Islet precursor cell (in vitro differentiated cells): Measurements from ENCODE around the gene IRF6.

Source experiments
- DNase-seq: peaks from one replicate; pipeline ENCODE4 v3.0.0-alpha.2; 2018

IRF6 gene

GRCh38 chr1:209805875-209806760, at the start of gene IRF6:
Gene IRF6, minus strand, starts transcription at chr1:209806142. Its CDS starts 4,729 bp downstream, at chr1:209801413.
- DNase-seq = peak; percentile 98

GRCh38 chr1:209855623-209856022, 49.7 kb upstream of the IRF6 start:
- DNase-seq = no peak

- DNase-seq = no peak
Measured at GRCh38 chr1:209855006-209855405, 49.1 kb upstream of the IRF6 start.

- no peak for DNase-seq
Measured at GRCh38 chr1:209854196-209854595, 48.3 kb upstream of the IRF6 start.

- no peak for DNase-seq
Measured at GRCh38 chr1:209853676-209854075, 47.7 kb upstream of the IRF6 start.

GRCh38 chr1:209850342-209850979, 44.5 kb upstream of the IRF6 start:
- peak; percentile 83 for DNase-seq

- no peak for DNase-seq
Measured at GRCh38 chr1:209849388-209849787, 43.4 kb upstream of the IRF6 start.

- no peak for DNase-seq
Measured at GRCh38 chr1:209845408-209845725, 39.4 kb upstream of the IRF6 start.

GRCh38 chr1:209844695-209845407, 38.9 kb upstream of the IRF6 start:
- no peak for DNase-seq

- no peak for DNase-seq
Measured at GRCh38 chr1:209840611-209841010, 34.7 kb upstream of the IRF6 start.

GRCh38 chr1:209839875-209840546, 34.1 kb upstream of the IRF6 start:
- DNase-seq = peak; percentile 90

- no peak for DNase-seq
Measured at GRCh38 chr1:209838537-209838936, 32.6 kb upstream of the IRF6 start.

- DNase-seq = no peak
Measured at GRCh38 chr1:209837671-209838070, 31.7 kb upstream of the IRF6 start.

- no peak for DNase-seq
Measured at GRCh38 chr1:209835782-209836298, 29.9 kb upstream of the IRF6 start.

GRCh38 chr1:209831615-209832014, 25.7 kb upstream of the IRF6 start:
- no peak for DNase-seq

- no peak for DNase-seq
Measured at GRCh38 chr1:209830722-209831121, 24.8 kb upstream of the IRF6 start.

GRCh38 chr1:209829716-209830115, 23.8 kb upstream of the IRF6 start:
- no peak for DNase-seq

GRCh38 chr1:209827384-209828262, 21.7 kb upstream of the IRF6 start, which contains the start of gene UTP25:
Gene UTP25, plus strand, starts transcription at chr1:209827972. Its CDS starts 92 bp downstream, at chr1:209828064.
- peak; percentile 96 for DNase-seq

- no peak for DNase-seq
Measured at GRCh38 chr1:209825591-209826434, 19.9 kb upstream of the IRF6 start.

GRCh38 chr1:209823143-209824041, 17.4 kb upstream of the IRF6 start:
- no peak for DNase-seq
